ENCODE data around the gene MAP7D2.

Gene MAP7D2

DNA sequence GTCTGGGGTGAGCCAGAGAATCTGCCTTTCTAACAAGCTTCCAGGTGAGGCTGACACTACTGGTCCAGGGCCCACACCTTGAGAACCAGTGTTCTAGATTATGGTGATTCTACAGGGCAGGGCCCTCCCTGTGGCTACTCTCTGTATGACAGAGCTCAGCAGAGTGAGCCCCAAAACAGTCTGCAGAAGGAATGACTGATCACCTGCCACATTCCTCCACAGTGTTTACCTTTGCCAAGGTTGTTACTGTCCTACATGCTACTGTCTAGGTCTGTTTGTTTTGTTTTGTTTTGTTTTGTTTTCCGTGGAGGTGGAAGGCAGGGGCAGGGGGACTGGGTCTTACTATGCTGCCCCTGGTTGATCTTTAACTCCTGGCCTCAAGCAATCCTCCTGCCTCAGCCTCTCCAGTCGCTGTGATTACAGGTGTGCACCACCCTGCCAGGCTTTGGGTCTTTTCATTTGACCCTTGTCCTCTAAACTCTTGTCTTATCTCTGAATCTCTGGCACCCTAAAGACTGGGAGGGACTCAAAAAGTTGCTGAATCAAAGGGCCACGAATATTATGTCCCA lies 45.1 kb downstream of the MAP7D2 start:
- TF ChIP-seq, protein P1, sequence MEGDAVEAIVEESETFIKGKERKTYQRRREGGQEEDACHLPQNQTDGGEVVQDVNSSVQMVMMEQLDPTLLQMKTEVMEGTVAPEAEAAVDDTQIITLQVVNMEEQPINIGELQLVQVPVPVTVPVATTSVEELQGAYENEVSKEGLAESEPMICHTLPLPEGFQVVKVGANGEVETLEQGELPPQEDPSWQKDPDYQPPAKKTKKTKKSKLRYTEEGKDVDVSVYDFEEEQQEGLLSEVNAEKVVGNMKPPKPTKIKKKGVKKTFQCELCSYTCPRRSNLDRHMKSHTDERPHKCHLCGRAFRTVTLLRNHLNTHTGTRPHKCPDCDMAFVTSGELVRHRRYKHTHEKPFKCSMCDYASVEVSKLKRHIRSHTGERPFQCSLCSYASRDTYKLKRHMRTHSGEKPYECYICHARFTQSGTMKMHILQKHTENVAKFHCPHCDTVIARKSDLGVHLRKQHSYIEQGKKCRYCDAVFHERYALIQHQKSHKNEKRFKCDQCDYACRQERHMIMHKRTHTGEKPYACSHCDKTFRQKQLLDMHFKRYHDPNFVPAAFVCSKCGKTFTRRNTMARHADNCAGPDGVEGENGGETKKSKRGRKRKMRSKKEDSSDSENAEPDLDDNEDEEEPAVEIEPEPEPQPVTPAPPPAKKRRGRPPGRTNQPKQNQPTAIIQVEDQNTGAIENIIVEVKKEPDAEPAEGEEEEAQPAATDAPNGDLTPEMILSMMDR (IDR thresholded peaks at IDR 0.05), result no peak
- Histone ChIP-seq H3K4me3 (no peak overlapping the region), H3K27ac (no peak overlapping the region)
- no peak for DNase-seq (ENCODE audit: low spot score)

DNA sequence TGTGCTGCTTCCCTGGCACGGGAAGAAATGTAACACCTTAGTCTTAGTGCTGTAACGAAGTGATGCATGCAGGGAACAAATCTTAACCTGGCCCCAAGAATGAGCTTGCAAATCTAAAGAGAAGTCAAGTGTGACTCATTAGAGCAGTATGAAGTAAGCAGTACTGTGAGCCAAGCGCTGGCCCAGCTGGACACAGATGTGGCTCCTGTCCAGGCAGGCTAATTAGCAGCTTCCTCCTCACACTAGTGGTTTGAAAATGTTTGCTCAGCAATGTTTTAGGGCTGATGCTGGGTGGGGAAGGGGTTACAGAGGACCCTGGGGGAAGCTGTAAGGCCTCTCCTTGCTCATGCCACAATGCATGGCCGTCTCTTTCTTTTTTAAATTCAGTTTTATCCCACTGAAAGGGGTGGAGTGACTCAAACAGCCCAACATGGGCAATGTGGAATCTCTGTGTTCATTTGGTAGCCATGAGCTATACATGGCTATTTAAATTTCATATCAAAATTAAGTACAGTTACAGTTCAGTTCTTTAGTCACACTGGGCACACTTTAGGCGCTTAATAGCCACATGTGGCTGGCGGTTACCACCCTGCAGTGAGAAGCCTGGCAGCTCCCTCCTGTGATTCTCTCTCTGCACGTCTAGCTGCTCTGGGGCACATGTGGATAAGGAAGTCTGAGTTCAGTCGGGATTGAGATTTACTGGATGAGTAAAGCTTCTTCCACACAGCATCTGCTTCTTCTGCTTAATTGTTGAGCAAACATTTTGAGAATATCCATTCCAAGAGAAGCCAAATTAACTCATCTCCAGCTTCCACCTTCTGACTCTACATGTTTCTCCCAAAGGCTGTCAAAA lies 48.8 kb downstream of the MAP7D2 start:
- peak; percentile 78 for DNase-seq (ENCODE audit: low spot score)
- Histone ChIP-seq H3K27ac (no peak overlapping the region), H3K4me3 (peak overlapping the region; percentile 8)
- TF ChIP-seq, protein P1 (IDR thresholded peaks at IDR 0.05), result no peak

DNA sequence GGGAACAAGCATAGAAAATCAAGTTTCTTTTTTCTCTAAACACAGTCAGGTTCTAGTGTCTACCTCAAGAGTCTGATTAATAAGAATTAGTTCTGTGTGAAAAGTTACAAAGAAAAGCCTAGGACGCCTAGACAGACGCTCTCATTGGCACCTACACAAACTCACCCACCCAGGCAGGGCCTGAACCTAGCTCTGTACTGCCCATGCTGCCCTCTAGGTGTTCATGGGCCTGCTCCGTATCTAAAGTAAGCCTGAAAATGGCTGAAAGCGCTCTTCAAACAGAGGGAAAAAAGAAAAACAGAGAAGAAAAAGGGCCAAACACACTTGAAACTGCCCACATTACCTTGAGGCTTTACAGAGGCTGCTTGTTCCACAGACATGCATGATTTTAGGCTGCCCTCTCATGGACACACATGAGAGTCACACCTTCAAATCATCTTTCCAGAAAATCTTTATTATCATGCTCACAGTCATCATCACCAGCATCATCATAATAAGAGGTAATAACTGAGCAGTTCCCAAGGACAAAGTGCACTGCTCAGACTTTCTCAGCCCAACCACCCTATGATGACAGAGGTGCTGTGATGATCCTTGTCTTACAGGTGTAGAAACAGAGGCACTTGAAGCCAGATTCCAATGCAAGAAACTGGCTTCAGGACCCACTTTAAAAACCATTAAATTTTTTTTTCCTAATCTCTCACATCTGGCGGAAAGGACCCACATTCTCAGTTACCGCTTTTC lies 49.6 kb downstream of the MAP7D2 start:
- no peak overlapping the region for H3K27ac ChIP-seq
- DNase-seq (ENCODE audit: low spot score), result no peak
- no peak overlapping the region for H3K4me3 ChIP-seq
- TF ChIP-seq, protein P1 (IDR thresholded peaks at IDR 0.05), result no peak

DNA sequence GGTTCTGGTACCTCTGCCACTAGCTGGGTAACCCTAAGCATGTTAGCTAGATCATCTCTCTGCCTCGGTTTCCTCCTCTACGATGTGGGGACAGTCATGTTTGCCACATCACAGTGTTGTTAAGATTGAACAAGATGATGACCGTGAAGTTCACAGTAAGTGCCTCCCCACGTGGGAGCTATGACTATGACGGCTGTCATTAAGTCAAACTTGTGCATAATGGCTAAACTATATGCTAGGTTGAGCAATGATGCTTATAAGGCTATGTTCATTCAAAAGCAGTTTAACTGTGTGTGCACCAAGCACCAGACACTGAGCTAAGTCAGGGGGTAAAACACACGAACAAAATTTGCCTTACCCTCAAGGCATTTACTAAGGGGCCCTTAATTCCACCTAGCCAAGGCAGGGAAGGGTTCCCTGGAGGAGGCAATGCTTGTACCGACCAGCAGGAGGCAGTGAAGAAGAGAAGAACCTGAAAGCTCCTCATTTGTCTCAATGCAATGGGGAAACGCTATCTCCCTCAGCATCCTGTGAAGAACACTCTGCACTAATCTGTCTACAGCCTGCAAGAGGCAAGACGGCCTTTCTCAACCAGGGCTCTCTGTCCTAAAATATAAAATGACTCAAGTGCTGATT lies 52.9 kb downstream of the MAP7D2 start:
- H3K4me3 ChIP-seq, result no peak overlapping the region
- TF ChIP-seq, protein P1 (IDR thresholded peaks at IDR 0.05), result no peak
- no peak overlapping the region for H3K27ac ChIP-seq
- DNase-seq (ENCODE audit: low spot score), result no peak

DNA sequence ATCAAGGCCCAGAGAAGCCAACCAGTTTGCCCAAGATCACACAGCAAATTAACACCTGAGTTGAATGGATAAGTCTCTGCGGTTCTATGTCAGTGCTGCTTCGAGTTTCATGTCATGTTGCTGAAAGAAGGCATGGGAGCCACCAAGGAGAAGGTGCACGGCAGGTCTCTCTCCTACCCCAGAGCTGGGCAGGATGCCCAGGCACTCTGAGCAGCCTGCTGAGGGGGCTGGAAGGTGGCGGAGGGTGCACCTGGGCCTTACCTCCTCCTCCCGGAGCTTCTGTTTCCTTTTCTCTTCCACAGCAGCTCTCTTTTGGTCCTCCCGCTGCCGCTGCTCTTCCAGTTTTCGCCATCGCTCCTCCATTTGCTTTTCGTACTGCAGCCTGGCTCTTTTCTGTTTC lies 53.6 kb downstream of the MAP7D2 start:
- TF ChIP-seq, protein P1 (IDR thresholded peaks at IDR 0.05), result no peak
- no peak overlapping the region for H3K27ac ChIP-seq
- H3K4me3 ChIP-seq, result no peak overlapping the region
- DNase-seq (ENCODE audit: low spot score), result no peak

DNA sequence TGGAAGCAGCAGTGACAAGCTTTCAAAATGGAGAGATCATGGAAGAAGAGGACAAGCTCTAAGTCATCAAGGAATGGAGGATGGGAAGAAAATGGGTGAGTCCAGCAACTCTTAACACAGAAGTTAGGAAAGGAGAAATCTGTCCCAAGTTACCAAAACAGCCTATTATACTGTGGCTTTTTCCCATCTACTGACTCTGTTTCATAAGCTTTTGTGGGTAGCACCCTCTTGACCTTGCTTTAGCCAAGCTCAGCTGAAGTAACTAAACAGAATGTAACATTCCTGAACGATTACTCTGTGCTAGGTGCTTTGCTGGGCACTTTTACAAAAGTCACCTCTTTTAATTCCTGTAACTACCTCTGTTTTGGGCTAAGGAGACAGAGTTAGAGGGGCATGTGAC lies 54.9 kb downstream of the MAP7D2 start:
- TF ChIP-seq, protein P1 (IDR thresholded peaks at IDR 0.05), result no peak
- H3K4me3 ChIP-seq, result no peak overlapping the region
- DNase-seq (ENCODE audit: low spot score), result no peak
- no peak overlapping the region for H3K27ac ChIP-seq
